GM12878 (cell line): ENCODE measurements around the gene TSSC4. TPM values are rescaled to one million over a fixed set of nuclear protein-coding genes. Genes with fewer than 3 reads are reported as not detected.

Experiments
- ATAC-seq: fragments of 200-7000 bp; cut with Tn5 transposase; 3 replicates; pipeline ENCODE4 v1.9.1; 2020; ENCODE audit warnings: mild to moderate bottlenecking, moderate library complexity
- BruUV-seq: library from RNA; stranded (reverse); fragments of 400-500 nt; replicated peaks from 2 replicates; lab custom pipeline; 2021; lab: Mats Ljungman, UMichigan
- CTCF ChIA-PET: fragments of 300-600 bp; sonication (Branson Sonifier 250); formaldehyde crosslinking; extraction: SDS; loops from one replicate; lab custom pipeline; 2021; ENCODE audit warnings: inconsistent platforms; lab: Yijun Ruan, JAX
- POLR2A ChIA-PET: fragments of 350-600 bp; formaldehyde crosslinking; extraction: SDS; loops from one replicate; lab custom pipeline; 2021; ENCODE audit warnings: inconsistent platforms; lab: Charles Lee
- RAD21 ChIA-PET: fragments of 300-600 bp; sonication (Branson Sonifier 250); formaldehyde crosslinking; loops from one replicate; lab custom pipeline; 2023; ENCODE audit warnings: antibody characterized with exemption; ENCODE audit not compliant: unreplicated experiment; lab: Charles Lee
- SMC1A ChIA-PET: fragments of 300-600 bp; sonication (Branson Sonifier 250); formaldehyde crosslinking; loops from one replicate; lab custom pipeline; 2023; ENCODE audit not compliant: unreplicated experiment, uncharacterized antibody; lab: Charles Lee
- DNase-seq: peaks from one replicate; pipeline ENCODE4 v3.0.0-alpha.2; 2011; ENCODE audit warnings: low read depth, low spot score
- FAIRE-seq: peaks from 3 replicates; lab custom pipeline; 2011; peaks lifted over from hg19 to GRCh38; lab: Jason Lieb, UNC
- H2AFZ ChIP-seq: 2 replicates; pipeline ENCODE4 v1.6.0; 2011; ENCODE audit warnings: low read depth, low read length, control low read depth; ENCODE audit not compliant: control insufficient read depth
- H3K27ac ChIP-seq: 2 replicates; pipeline ENCODE4 v1.5.1; 2011; ENCODE audit warnings: control low read depth; ENCODE audit not compliant: control insufficient read depth, insufficient read depth
- H3K27me3 ChIP-seq, 2 experiments: replicated peaks in 1 of 2; 2 replicates each; pipeline versions ENCODE4 v1.6.0 to v1.6.1; 2011; ENCODE audit warnings: low read length in 1 of 2; ENCODE audit not compliant: control insufficient read depth in 2 of 2, insufficient read depth in 2 of 2
- H3K36me3 ChIP-seq, 2 experiments: 2 replicates each; pipeline ENCODE4 v1.5.1; 2011; ENCODE audit warnings: low read length in 1 of 2; ENCODE audit not compliant: control insufficient read depth in 2 of 2, insufficient read depth in 2 of 2
- H3K4me1 ChIP-seq: 2 replicates; pipeline ENCODE4 v1.6.1; 2011; ENCODE audit warnings: mild to moderate bottlenecking, low read length, moderate library complexity, mixed read lengths; ENCODE audit not compliant: control insufficient read depth, insufficient read depth
- H3K4me2 ChIP-seq: 2 replicates; pipeline ENCODE4 v1.6.0; 2011; ENCODE audit warnings: control low read depth; ENCODE audit not compliant: control insufficient read depth, insufficient read depth
- H3K4me3 ChIP-seq: fragments of 200-600 bp; sonication (generic); 2 replicates; pipeline ENCODE4 v1.5.1; 2016
- H3K79me2 ChIP-seq: 2 replicates; pipeline ENCODE4 v1.6.0; 2011; ENCODE audit warnings: low read length; ENCODE audit not compliant: control insufficient read depth, insufficient read depth
- H3K9ac ChIP-seq: 2 replicates; pipeline ENCODE4 v1.8.0; 2011; ENCODE audit warnings: low read length, control low read depth, mixed read lengths; ENCODE audit not compliant: control insufficient read depth, insufficient read depth
- H3K9me3 ChIP-seq: replicated peaks from 3 replicates; pipeline ENCODE4 v1.5.1; 2011; ENCODE audit warnings: mild to moderate bottlenecking, low read length; ENCODE audit not compliant: control insufficient read depth, insufficient read depth
- H4K20me1 ChIP-seq: 2 replicates; pipeline ENCODE4 v1.6.0; 2011; ENCODE audit not compliant: control insufficient read depth, insufficient read depth
- JUNB ChIP-seq: IDR thresholded peaks from 2 replicates; pipeline ENCODE4 v1.6.1; 2016; ENCODE audit warnings: antibody characterized with exemption, mild to moderate bottlenecking
- ZNF207 ChIP-seq: fragments of 450-650 bp; IDR thresholded peaks from 2 replicates; pipeline ENCODE4 v1.6.1; 2014; ENCODE audit warnings: antibody characterized with exemption, mild to moderate bottlenecking, borderline replicate concordance
- ZNF687 ChIP-seq: fragments of 450-650 bp; IDR thresholded peaks from 2 replicates; pipeline ENCODE4 v1.6.1; 2017; ENCODE audit warnings: mild to moderate bottlenecking, moderate library complexity
- WGBS: methylation state at CpG from one replicate; pipeline ENCODE4 v1.1.6; 2016; ENCODE audit warnings: low lambda C conversion rate; ENCODE audit not compliant: insufficient replicate concordance, insufficient coverage; ENCODE audit errors: missing lambda C conversion rate; 5-methylcytosine and 5-hydroxymethylcytosine counted together
- in situ Hi-C: fragments of 300-500 bp; cut with MboI; formaldehyde crosslinking; loops from 9 replicates; pipeline ENCODE4 v1.14.3; 2018; ENCODE audit warnings: mixed read lengths
- intact Hi-C: fragments of 100-400 bp; cut with micrococcal nuclease; formaldehyde crosslinking; loops from one replicate; pipeline ENCODE4 v1.14.2; 2022; ENCODE audit not compliant: unreplicated experiment
- polyA plus RNA-seq, 11 experiments: library from polyadenylated mRNA; depleted of rRNA in 4 of 11; unstranded in 6 of 11; stranded (reverse) in 5 of 11; fragments of >200 nt; fragmentation: Nextera tagmentation in 4 of 11; fragmentation: Illumina TruSeq in 1 of 11; extraction: Ambion mirVana in 4 of 11; extraction: Trizol in 1 of 11; gene quantifications; 1 replicate in 1 of 11; 2 replicates in 10 of 11; pipeline versions ENCODE4 v1.2.1 to v1.2.3, GENCODE V29; 2011 to 2016; ENCODE audit warnings: inconsistent platforms in 2 of 11, missing spikeins in 2 of 11, low read depth in 1 of 11
- total RNA-seq, 4 experiments: library from RNA; depleted of rRNA in 3 of 4; stranded (reverse); fragments of >200 nt in 3 of 4; fragmentation: Illumina TruSeq in 1 of 4; extraction: Trizol in 1 of 4; gene quantifications; 2 replicates each; pipeline versions ENCODE4 v1.2.1 to v1.2.3, GENCODE V29; 2013 to 2021
- TF ChIP-seq, protein P1 (sequence below): fragments of 450-650 bp; formaldehyde crosslinking; IDR thresholded peaks from 2 replicates; pipeline ENCODE4 v1.4.0; 2022; ENCODE audit warnings: mild to moderate bottlenecking, moderate library complexity

TSSC4 gene
- total and polyA plus RNA-seq, 10 of the 15 experiments (the other 5 are each of a cell fraction or from before 2014, with no cell fraction given), result 0.69 to 70.1 (median 25.7) TPM

DNA sequence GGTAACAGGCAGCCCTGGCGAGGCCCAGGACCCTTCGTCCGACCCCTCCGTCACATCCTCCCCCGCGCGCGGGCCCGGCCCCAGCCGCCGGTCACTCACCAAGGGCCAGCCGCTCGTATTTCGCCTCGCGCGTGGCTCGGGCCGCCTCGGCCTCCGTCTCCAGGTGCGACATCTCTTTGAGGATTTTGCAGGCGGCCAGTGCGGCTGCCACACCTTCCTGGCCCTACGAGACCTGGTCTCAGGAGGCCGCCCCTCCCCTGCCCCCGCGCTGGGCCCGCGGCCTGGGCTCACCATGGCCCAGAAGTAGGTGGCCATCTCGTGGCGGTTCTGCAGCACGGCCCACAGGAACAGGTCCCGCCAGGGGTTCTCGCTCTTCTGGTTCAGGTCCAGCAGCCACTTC is 14.1 kb downstream of the TSSC4 start (continued):
- no peak for TF ChIP-seq JUNB
- TF ChIP-seq ZNF687, result no peak

DNA sequence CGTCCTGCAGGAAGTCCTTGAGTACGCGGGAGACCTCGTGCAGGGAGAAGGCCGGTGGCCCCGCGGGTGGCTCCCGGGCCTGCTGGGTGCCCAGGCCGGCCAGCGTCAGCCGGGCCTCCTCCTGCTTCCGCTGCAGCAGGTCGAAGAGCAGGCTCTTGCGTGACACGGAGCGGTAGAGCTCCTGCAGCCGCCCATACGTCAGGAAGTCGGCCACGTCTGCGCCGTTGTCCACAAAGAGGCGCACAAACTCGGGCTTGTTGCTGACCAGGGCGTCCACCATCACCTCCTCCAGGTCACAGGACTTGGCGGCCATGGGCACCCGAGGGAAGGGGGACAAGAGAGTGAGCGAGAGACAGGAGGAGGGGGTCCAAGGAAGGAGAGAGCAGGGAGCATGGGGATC is 14.6 kb downstream of the TSSC4 start:
- WGBS, result 54% methylated on average over 26 of the region's 28 CpGs
- Histone ChIP-seq H3K9ac (no peak overlapping the region), H3K4me2 (no peak overlapping the region), H3K36me3 (no peaks in the 10 kb centered on the region), H4K20me1 (no peaks in the 10 kb centered on the region), H3K27me3 (no peaks in the 10 kb centered on the region), H3K27ac (no peak overlapping the region), H3K4me3 (no peak overlapping the region), H3K9me3 (no peaks in the 10 kb centered on the region), H3K79me2 (no peaks in the 10 kb centered on the region)
- no peak for ATAC-seq
- DNase-seq, result no peak
- FAIRE-seq, result no peak
- BruUV-seq, result no TSS peak
- SMC1A ChIA-PET, result interaction anchor here (1.0 kb wide), 1 partner anchor 110 kb away, joined by 3 read pairs; no protein-coding TSS in a partner anchor
- POLR2A ChIA-PET, result no interaction called here
- intact Hi-C loops, result no loop called here
- TF ChIP-seq, protein P1, sequence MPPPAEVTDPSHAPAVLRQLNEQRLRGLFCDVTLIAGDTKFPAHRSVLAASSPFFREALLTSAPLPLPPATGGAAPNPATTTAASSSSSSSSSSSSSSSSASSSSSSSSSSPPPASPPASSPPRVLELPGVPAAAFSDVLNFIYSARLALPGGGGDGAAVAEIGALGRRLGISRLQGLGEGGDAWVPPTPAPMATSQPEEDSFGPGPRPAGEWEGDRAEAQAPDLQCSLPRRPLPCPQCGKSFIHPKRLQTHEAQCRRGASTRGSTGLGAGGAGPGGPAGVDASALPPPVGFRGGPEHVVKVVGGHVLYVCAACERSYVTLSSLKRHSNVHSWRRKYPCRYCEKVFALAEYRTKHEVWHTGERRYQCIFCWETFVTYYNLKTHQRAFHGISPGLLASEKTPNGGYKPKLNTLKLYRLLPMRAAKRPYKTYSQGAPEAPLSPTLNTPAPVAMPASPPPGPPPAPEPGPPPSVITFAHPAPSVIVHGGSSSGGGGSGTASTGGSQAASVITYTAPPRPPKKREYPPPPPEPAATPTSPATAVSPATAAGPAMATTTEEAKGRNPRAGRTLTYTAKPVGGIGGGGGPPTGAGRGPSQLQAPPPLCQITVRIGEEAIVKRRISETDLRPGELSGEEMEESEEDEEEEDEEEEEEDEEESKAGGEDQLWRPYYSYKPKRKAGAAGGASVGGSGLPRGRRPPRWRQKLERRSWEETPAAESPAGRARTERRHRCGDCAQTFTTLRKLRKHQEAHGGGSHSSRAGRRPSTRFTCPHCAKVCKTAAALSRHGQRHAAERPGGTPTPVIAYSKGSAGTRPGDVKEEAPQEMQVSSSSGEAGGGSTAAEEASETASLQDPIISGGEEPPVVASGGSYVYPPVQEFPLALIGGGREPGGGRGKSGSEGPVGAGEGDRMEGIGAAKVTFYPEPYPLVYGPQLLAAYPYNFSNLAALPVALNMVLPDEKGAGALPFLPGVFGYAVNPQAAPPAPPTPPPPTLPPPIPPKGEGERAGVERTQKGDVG (CRISPR knock-in tag), result no peak
- no peak for TF ChIP-seq ZNF207
- TF ChIP-seq, all 136 proteins: peak for 0
- CTCF ChIA-PET, result interaction anchor here (9.5 kb wide), 1 partner anchor 113 kb away, joined by 271 read pairs; the partner anchor contains the start of genes C11orf21 and TSPAN32
- in situ Hi-C loops, result loop anchor here (5.0 kb wide), 2 partner anchors 103 to 213 kb away; no protein-coding TSS in a partner anchor
- RAD21 ChIA-PET, result no interaction called here
- no peak overlapping the region for H2AFZ ChIP-seq
- H3K4me1 ChIP-seq, result no peaks in the 10 kb centered on the region
